DMS53 treated with DMSO at 0.1 percent for 48 hours (cell line): ENCODE results near the gene MRFAP1.
"Not testable (repeated sequence)": the region's sequence is repeated elsewhere in the genome, so short reads cannot be mapped to it uniquely, and the experiment has no call there.

Experiments used
- DNase-seq: peaks from one replicate; lab custom pipeline; 2025; ENCODE audit not compliant: unreplicated experiment; lab: John Stamatoyannopoulos, UW

Gene MRFAP1

DNA sequence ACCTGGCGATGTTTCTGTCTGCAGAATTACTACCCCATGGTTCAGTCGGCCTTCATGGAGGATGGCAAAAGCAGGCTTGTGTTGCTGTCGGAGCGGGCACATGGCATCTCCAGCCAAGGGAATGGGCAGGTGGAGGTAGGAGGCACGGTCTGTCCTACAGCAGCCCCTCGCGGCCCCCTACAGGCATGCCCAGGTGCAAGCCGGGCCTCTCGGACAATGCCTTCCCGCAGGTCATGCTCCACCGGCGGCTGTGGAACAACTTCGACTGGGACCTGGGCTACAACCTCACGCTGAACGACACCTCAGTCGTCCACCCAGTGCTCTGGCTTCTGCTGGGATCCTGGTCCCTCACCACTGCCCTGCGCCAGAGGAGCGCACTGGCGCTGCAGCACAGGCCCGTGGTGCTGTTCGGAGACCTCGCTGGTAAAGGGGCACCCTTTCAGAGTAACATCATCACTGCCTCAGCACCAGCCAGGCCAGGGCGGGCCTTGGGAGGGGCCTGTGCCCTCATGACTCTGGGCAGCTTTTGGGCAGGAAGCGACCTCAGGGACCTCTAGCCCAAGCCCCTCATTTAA, 29.5 kb upstream of the MRFAP1 start:
- DNase-seq = no peak

DNA sequence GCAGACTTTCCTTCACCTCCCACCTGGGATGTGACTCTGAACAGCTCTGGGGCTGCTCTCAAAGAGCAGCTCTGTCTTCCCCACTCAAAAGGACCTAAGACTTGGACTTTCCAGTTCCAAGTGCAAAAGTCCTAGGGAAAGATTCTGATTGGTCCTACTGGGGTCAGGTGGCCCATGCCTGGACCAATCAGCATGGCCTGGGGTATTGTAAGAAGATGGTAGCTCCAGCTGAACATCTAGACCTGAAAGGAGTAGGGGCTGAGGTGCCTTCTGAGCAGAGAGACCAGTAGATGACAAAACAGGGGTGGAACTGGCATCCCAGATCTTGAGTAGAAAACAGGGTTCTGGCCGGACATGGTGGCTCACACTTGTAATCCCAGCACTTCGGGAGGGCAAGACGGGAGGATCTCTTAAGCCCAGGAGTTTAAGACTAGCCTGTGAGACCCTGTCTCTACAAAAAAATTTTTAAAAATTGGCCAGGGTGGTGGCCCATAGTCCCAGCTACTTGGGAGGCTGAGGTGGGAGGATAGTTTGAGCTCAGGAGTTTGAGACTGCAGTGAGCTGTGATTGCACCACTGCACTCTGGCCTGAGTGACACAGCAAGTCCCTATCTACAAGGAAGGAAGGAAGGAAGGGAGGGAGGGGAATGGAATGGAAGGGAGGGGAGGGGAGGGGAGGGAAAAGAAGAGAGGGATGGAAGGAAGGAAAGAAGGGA, 27.4 kb upstream of the MRFAP1 start:
- no peak for DNase-seq

DNA sequence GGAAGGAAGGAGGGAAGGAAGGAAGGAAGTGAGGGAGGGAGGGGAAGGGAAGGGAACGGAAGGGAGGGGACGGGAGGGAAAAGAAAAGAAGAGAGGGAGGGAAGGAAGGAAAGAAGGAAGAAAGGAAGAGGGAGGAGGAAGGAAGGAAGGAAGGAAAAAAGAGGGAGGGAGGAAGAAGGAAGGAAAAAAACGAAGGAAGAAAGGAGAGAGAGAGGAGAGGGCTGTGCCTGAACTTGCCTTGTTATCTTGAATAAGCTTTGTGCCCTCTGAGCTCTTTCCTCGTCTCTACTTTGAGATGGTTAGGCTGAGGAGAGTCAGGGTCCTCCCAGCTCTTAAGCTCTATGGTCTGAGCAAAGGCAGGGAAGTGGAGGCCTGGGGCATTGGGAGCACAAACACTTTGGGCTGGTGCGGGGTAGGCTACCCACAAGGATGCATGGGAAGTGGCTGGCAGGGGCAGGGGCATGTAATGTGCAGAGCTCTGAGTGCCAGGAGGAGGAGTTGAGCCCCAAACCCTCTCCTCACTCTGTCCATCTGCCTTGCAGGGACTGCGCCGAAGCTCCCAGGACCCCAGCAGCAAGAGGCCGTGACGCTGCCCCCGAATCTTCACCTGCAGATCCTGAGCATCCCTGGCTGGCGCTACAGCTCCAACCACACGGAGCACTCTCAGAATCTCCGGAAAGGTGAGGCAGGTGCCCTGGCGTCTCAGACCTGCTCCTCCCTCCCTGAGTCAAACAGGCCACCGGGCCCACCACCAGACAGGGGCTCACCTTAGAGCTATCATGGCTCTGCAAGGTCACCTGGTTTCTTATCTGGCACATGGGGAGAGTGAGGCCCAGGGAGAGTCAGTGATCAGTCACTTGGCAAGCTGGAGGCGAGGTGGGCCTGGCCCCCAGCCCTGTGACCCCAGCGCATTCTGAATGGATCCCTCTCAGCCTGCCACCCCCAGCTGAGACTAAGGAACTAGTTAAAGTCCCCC, 26.5 kb upstream of the MRFAP1 start:
- DNase-seq = no peak

DNA sequence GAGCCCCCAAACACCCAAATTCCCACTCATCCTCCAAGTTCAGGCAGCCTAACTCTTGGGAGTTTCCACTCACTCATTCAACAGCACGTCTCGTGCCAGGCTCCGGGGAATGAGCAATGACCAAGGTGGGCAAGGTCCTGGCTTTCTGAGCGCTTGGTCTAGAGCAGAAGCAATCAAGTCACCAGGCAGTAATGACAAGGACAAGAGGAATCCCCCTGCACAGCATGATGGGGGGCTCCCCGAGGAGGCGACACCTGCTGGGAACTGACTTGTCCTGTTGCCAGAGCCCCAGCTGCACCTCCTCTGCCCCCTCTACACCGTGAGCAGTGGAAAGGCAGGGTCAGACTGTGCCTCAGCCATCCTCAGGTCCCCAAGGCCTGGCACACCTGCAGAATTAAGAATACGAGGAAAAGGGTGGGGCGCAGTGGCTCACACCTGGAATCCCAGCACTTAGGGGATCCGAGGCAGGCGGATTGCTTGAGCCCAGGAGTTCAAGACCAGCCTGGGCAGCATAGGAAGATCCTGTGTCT, 25.7 kb upstream of the MRFAP1 start:
- DNase-seq = no peak

DNA sequence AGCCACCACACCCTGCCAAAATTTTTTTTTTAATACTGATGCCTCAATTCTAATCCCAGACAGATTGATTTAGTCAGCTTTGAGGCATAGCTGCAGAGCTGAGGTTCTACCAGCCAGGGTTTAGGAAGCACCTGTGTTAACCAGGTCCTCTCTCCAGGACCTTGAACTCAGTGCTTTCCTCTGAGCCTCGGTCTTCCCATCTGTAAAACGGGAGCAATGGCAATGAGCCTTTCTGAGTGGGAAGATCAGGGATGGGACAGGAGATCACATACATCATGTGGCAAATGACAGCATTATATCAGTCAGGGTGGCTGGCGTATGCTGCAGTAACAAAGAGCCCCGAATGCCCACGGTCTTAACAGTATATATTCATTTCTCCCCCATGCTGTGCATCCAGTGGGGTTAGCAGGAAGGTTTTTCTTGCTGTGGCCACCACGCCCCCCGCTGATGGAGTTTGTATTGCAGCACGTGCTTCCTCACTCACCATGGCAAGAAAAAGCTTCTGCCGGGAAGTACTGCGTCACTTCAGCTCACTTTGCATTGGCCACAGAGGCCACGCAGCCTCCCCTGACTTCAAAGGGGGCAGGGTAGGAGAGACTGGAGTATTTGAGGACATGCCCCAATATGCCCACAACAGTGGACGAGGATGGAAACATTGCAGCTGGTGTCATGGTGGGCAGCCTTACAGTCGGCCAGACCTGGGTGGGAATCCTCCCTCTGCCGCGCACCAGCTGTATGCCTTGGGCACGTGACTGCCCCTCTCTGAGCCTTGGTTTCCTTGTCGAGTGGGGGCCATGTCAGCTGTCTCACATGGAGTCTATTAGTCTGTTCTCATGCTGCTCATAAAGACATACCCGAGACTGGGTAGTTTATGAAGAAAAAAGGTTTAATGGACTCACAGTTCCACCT, 24.1 kb upstream of the MRFAP1 start:
- no peak for DNase-seq

DNA sequence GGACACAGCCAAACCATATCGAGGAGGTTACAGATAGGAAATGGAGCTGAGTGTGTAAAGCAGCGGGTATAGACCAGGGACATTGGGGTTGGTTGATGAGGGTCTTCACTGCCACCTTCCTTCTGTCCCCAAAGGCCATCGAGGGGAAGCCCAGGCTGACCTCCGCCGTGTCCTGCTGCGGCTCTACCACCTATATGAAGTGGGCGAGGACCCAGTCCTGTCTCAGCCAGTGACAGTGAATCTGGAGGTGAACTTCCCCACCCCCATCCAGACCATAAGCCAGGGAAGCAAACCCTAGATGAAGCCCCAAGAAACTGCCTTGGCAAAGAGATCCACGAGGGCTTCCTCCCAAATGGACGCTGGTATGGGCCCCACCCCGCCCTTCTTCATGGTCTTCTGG, 23.2 kb upstream of the MRFAP1 start:
- DNase-seq = no peak

DNA sequence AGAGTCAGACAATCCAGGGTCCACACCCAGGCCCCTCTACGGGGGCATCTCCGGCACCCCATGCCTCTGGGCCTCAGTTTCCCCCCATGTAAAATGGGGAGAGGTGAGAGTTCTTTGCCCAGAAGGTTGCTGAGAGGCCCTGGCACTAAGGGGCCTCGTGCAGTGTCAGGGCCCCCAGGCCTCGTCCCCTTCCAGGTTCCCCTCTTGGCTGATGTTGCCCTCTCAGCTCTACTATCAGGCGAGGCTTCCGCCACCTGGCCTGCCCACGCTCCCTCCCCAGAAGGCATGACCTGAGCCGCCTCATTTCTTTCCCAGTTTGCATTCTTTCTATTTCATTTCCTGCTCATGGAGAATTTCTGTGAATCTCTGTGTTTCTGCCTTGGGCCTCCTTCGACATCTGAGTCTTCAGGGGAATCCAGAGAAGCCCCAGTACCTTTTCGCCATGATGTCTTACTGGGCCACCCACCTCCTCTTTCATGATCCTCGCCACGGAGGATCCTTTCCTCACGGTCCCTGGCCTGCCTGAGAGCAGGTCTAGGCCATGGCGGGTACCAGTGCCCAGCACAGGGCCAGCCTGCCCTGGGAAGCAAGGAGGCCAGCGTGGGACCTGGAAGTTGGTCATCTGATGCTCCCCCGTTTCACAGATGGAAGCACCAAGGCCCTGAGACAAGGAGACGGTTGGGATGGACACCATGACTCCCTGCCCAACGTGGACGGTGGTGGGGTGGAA, 21.9 kb upstream of the MRFAP1 start:
- DNase-seq = no peak

DNA sequence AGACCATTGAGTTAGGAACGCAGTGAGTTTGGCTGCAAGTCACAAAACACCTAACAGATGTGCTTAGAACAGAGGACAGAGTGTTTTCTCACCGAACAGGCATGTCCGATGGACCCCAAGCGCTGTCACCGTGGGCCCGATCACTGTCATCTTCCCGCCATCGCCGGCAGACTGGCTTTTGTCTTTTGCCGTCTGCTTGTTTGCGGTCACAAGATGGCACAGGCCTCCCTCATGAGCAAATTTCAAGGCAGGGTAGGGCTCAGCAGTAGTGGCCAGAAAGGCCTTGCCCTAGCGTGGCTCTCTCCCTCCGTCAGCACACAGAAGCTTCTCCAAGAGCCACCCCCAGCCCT, 21.4 kb upstream of the MRFAP1 start:
- DNase-seq = no peak

DNA sequence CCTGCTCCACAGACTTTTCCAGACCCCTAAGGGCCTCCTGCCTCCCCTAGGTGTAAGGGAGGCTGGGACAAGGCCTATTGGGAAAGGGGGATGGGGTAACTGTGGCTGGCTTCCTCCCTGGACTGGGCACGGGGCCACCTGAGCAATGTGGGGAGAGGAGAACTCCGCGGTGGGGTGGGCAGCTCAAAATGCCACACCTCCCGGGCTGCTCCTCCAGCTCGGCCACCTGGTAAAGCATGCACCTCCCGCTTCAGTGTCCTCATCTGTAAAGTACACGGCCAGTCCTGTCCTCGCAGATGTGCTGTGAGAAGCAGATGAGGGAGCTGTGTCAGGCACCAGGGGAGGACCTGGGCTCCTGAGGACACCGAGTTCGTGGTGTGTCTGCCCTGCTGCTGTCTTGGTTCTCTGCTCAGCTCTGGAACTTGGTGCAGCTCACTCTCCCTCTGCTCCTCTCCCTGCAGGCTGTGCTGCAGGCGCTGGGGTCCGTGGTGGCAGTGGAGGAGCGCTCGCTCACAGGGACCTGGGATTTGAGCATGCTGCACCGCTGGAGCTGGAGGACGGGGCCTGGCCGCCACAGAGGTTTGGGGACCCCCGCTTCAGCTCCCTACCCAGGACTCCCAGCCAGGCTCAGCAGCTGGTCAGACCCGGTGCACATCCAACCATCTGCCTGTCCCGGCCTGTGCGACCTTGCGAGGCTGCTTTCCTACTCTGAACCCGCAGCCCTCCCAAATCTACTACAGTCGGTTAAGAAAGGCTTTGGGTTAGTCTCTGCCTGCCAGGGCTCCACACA, 20.8 kb upstream of the MRFAP1 start:
- no peak for DNase-seq

DNA sequence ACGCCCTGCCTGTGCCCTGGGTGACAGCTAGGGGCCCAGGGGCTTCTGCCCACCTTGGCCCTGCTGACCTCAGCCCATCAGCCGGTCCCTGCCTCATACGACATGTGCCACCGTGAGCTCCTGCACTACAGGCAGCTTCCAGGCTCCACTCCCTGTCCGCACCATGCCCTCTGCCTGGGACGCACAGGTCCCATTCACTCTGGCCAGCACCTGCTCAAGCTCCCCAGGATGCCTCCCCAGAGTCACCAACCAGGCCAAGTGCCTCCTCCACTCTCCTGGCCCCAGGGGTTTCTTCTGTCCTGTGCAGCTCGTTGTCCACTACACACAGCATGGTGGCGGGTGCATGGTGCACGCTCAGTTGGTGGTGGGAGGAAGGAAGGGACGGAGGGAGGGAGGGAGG, 20.2 kb upstream of the MRFAP1 start:
- DNase-seq = no peak

DNA sequence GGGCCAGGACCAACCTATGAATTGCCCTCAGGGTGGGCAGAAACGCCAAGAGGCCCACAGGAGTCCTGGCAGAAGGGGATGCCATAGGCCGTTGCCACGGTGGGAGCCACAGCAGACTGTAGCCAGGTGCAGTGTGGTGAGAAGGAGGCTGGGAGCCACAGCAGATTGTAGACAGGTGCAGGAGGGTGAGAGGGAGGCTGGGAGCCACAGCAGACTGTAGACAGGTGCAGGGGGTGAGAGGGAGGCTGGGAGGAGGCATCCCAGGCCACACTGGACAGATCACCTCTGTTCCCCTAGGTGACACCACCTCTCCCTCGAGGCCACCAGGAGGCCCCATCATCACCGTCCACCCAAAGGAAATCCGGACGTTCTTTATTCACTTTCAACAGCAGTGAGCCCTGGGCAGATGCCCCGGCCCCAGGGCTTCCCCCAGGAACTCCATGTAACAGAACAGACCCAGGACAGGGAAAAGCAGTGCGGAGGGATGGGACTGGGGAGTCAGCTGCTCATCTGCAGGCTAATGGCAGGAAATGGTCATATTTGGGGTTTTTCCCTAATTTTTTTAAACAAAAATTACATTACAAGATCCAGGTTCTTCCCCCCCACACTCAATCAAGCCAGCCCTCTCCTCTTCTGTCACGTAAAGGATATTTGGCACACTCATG, 19.5 kb upstream of the MRFAP1 start:
- no peak for DNase-seq

DNA sequence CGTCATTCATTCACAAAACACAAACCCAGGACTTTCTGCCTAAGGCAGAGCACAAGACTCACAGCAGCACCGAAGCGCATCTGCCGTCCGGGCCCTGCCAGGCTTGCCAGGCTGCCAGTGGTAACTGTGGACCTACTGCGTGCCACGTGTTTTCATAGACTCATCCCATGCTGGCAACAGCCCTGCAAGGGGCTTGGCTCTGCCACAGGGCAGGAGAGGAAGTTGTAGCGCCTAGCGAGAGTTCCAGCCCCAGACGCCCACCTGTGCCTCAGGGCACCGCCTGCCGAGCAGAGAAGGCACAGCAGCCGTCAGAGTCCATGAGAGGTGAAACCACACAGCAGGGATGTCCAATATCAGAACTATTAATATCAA, 18.9 kb upstream of the MRFAP1 start:
- no peak for DNase-seq

DNA sequence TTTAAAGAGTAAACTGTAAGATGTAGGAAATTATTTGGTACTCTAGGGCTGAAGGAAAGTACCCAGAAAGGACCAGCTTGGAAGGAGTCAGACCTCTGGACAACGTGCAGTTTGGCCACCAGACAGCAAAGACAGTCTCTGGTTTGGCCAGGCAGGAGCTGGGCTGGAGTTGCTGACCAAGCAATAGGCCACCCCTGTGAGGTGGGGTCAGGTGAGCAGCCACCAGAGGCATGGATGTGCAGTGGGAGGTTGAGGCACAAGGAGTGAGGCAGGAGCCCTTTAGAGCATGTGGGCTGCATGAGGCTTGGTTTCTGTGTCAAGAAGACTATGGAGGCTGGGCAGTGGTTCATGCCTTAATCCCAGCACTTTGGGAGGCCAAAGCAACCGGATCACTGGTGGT, 17.7 kb upstream of the MRFAP1 start:
- DNase-seq = no peak

DNA sequence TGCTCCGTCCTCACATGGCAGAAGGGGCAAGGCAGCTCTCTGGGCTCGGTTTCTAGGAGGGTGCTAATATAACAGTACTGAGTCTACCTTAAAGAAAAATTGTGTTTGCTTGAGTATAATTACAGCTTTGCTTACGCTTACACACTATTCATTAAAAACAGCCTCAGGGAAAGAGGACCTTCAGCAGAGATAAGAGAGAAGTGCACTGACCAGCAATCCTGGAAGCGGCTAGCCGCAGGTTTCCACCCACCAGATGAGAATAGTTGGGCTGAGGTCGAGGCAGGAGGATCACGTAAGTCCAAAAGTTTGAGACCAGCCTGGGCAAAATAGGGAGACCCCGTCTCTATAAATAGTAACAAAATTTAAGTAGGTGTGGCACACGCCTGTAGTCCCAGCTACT, 15.2 kb upstream of the MRFAP1 start:
- DNase-seq = no peak

DNA sequence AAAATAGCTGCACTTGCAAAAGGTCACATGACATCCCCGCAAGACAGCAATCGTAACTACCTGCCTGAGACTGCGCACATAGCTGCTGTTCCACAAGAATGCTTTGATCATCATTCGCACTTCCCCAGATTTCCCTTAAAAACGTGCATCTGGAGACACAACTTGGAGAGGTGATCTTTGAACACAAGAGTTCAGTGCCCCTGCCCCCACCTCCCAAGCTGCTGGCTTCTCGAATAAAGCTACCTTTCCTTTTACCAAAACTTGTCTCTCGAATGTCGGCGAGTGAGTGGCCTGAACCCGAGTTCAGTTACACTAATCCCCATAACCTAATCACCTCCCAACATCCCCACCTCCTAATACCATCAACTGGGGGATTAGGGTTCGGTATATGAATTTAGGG, 14.4 kb upstream of the MRFAP1 start:
- DNase-seq = no peak

DNA sequence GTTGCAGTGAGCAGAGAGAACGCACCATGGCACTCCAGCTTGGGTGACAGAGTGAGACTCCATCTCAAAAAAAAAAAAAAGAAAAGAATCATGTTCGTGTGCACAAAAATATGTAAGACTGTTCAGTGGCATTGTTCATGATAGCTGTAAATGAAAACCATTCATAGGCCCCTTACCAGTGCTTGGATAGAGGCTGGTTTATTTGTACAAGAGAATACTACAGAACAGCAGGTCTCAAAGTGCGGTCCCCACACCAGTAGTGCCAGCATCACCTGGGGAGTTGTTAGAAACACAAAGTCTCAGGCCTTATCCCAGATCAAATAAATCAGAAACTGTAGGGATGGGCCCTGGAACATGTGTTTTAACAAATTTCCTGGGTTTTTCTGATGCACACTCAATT, 12.7 kb upstream of the MRFAP1 start:
- DNase-seq = no peak

DNA sequence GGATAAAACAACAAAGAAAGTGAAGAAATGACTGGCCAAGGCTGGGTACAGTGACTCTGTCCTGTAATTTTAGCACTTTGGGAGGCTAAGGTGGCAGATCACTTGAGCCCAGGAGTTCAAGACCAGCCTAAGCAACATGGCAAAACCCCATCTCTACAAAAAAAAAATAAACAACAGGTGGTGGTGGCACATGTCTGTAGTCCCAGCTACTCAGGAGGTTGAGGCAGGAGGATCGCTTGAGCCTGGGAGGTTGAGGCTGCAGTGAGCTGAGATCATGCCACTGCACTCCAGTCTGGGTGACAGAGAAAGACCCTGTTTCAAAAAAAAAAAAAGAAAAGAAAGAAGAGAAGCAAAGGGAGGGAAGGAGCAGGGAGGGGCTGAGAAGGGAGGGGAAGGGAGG, 12.0 kb upstream of the MRFAP1 start:
- not testable (repeated sequence) for DNase-seq

DNA sequence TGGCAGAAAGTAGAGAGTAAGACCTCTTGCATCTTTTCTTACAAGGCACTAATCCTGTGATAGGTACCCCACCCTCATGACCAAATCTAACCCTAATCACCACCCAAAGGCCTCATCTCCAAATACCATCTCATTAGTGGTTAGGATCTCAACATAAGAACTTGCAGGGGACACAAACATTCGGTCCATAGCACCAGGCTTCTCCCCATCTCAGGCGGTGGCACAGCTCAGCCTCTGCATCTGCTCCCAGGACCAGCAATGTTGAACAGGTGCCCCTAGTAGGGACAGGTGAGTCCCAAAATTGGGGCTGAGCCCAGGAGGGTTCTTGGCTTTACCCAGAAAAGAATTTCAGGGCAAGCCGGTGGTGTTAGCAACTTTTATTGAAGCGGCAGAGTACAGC, 8.4 kb upstream of the MRFAP1 start:
- DNase-seq = no peak
